Epidermal melanocyte (primary cell): ENCODE data around the gene DUSP1.

Experiments
- DNase-seq: peaks from one replicate; pipeline ENCODE4 v3.0.0; 2011; ENCODE audit warnings: low spot score; ENCODE audit not compliant: insufficient read length

Gene DUSP1

GRCh38 chr5:172782169-172783039 lies 11.4 kb upstream of the DUSP1 start:
- no peak for DNase-seq

- no peak for DNase-seq
Observed at GRCh38 chr5:172779691-172780341, 8.8 kb upstream of the DUSP1 start.

GRCh38 chr5:172777881-172778814 lies 7.2 kb upstream of the DUSP1 start:
- DNase-seq: no peak

- no peak for DNase-seq
Observed at GRCh38 chr5:172776235-172776594, 5.2 kb upstream of the DUSP1 start.

GRCh38 chr5:172775326-172776234 lies 4.6 kb upstream of the DUSP1 start:
- DNase-seq: no peak

GRCh38 chr5:172774561-172775315 lies 3.7 kb upstream of the DUSP1 start:
- no peak for DNase-seq

- DNase-seq: no peak
Observed at GRCh38 chr5:172773481-172774469, 2.8 kb upstream of the DUSP1 start.

GRCh38 chr5:172772112-172772906 lies 1.3 kb upstream of the DUSP1 start:
- no peak for DNase-seq

GRCh38 chr5:172771439-172772111 lies 580 bp upstream of the DUSP1 start:
- no peak for DNase-seq

- DNase-seq: no peak
Observed at GRCh38 chr5:172770374-172770674, 671 bp downstream of the DUSP1 start.

GRCh38 chr5:172769616-172770373 lies 1.2 kb downstream of the DUSP1 start:
- no peak for DNase-seq

- no peak for DNase-seq
Observed at GRCh38 chr5:172769342-172769615, 1.7 kb downstream of the DUSP1 start.

GRCh38 chr5:172768573-172769341 lies 2.2 kb downstream of the DUSP1 start:
- no peak for DNase-seq

- no peak for DNase-seq
Observed at GRCh38 chr5:172768098-172768572, 2.9 kb downstream of the DUSP1 start.

- DNase-seq: no peak
Observed at GRCh38 chr5:172766287-172767108, 4.5 kb downstream of the DUSP1 start.
